Neutrophil (primary cell): Measurements from ENCODE around the gene COG6.

Source experiments
- H3K27ac ChIP-seq: fragments of 200-600 bp; sonication (generic); 2 replicates; pipeline ENCODE4 v1.5.1; 2016; ENCODE audit warnings: mild to moderate bottlenecking, moderate library complexity
- H3K27me3 ChIP-seq: fragments of 200-600 bp; sonication (generic); 2 replicates; pipeline ENCODE4 v1.6.0; 2016; ENCODE audit warnings: mild to moderate bottlenecking
- H3K36me3 ChIP-seq: fragments of 200-600 bp; sonication (generic); 2 replicates; pipeline ENCODE4 v1.5.1; 2017
- H3K4me1 ChIP-seq, 2 experiments: fragments of 200-600 bp in 1 of 2; sonication (generic) in 1 of 2; 1 replicate in 1 of 2; 2 replicates in 1 of 2; pipeline versions ENCODE4 v1.5.1 to v1.6.1; 2013 to 2016; ENCODE audit warnings: low read depth in 1 of 2, low read length in 1 of 2, mild to moderate bottlenecking in 1 of 2, moderate library complexity in 1 of 2; ENCODE audit not compliant: control insufficient read depth in 1 of 2, insufficient read depth in 1 of 2
- H3K4me3 ChIP-seq, 2 experiments: fragments of 200-600 bp in 1 of 2; sonication (generic) in 1 of 2; 1 replicate in 1 of 2; 2 replicates in 1 of 2; pipeline ENCODE4 v1.5.1; 2013 to 2016; ENCODE audit warnings: low read depth in 1 of 2, low read length in 1 of 2, mild to moderate bottlenecking in 1 of 2, moderate library complexity in 1 of 2
- H3K9me3 ChIP-seq: fragments of 200-600 bp; sonication (generic); 2 replicates; pipeline ENCODE4 v1.5.1; 2016
- TF ChIP-seq, protein P1 (sequence below): fragments of 200-600 bp; sonication (generic); IDR thresholded peaks from 2 replicates; pipeline ENCODE4 v1.5.1; 2016; ENCODE audit warnings: antibody characterized with exemption

COG6 gene

DNA sequence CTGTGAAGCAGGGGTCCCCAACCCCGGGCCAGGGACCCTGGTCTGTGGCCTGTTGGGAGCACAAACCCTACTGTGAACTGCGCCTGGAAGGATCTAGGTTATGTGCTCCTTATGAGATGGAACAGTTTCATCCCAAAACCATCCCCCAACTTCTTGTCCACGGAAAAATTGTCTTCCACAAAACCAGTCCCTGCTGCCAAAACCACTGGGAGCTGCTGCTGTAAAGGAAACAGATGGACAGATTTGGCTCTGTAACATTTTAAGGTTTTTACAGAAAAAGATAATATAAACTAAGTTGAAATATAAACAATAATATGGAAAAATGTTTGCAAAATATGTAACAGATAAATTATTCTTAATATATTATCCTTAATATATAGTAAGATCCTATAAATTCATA lies 73.7 kb downstream of the COG6 start:
- Histone ChIP-seq H3K4me3 (no peak overlapping the region), H3K27ac (no peak overlapping the region)
- TF ChIP-seq, protein P1, sequence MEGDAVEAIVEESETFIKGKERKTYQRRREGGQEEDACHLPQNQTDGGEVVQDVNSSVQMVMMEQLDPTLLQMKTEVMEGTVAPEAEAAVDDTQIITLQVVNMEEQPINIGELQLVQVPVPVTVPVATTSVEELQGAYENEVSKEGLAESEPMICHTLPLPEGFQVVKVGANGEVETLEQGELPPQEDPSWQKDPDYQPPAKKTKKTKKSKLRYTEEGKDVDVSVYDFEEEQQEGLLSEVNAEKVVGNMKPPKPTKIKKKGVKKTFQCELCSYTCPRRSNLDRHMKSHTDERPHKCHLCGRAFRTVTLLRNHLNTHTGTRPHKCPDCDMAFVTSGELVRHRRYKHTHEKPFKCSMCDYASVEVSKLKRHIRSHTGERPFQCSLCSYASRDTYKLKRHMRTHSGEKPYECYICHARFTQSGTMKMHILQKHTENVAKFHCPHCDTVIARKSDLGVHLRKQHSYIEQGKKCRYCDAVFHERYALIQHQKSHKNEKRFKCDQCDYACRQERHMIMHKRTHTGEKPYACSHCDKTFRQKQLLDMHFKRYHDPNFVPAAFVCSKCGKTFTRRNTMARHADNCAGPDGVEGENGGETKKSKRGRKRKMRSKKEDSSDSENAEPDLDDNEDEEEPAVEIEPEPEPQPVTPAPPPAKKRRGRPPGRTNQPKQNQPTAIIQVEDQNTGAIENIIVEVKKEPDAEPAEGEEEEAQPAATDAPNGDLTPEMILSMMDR, result no peak

DNA sequence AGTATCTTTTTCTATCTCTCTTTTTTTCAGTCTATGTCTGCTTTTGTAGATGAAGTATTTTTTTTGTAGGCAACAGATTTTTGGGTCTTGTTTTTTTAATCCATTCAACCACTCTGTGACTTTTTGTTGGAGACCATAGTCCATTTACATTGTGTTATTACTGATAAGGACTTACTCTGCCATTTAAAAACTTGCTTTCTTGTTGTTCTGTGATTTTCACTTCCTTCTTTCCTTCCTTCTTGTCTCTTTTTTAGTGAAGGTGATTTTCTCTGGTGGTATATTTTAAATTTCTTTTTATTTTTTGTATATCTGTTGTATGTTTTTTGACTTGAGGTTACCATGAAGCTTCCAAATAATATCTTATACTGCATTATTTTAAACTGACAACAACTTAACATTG lies 79.5 kb downstream of the COG6 start:
- Histone ChIP-seq H3K4me3 (no peak overlapping the region), H3K4me1 (no peaks in the 10 kb centered on the region), H3K36me3 (peaks cover 4% of the 10 kb centered on the region), H3K27me3 (no peaks in the 10 kb centered on the region), H3K9me3 (no peaks in the 10 kb centered on the region), H3K27ac (no peak overlapping the region)
- TF ChIP-seq, protein P1, result no peak

More for the DNA sequence above, 73.7 kb downstream of the COG6 start:
- Histone ChIP-seq H3K27me3 (no peaks in the 10 kb centered on the region), H3K9me3 (no peaks in the 10 kb centered on the region), H3K36me3 (peaks cover 33% of the 10 kb centered on the region), H3K4me1 (no peaks in the 10 kb centered on the region)

DNA sequence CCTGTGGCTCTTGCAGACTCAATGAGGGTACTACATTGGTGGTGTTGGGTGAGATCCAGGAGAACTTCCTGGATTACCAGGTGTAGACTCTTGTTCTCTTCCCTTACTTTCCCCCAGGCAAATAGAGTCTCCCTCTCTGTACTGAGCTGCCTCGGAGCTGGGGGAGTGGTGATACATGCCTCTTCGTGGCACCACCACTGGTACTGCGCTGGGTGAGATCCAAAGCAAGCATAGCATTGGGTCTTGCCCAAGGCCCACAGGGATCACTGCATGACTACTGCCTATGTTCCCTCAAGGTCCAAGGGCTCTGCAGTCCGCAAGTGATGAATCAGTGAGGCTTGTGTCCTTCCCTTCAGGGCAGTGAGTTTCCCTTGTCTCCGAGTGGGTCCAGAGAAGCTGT lies 81.6 kb downstream of the COG6 start:
- TF ChIP-seq, protein P1, result no peak
- no peaks in the 10 kb centered on the region for H3K4me1 ChIP-seq
- H3K27ac ChIP-seq, result no peak overlapping the region

DNA sequence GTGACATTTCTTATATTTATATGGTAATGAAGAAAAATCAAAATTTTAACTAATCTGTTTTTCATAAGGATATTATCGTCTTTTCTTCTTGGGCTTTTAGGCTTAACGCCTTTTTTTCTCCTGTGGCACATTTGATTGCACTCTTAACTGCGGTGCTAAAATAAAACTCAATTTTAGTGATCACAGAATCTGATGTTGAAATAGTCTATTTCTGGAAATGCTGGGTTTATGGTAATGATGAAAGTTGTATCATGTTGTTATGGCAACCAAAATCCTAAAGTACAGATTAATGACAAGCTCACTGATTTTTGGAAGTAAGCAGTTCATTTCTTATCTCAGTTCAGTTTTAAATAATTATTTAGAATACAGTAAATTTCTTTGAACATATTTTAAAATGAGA lies 85.3 kb downstream of the COG6 start:
- no peaks in the 10 kb centered on the region for H3K9me3 ChIP-seq
- TF ChIP-seq, protein P1, result no peak
- H3K4me3 ChIP-seq, result no peak overlapping the region
- no peaks in the 10 kb centered on the region for H3K4me1 ChIP-seq
- no peaks in the 10 kb centered on the region for H3K36me3 ChIP-seq
- no peak overlapping the region for H3K27ac ChIP-seq
- no peaks in the 10 kb centered on the region for H3K27me3 ChIP-seq

More for the DNA sequence above, 81.6 kb downstream of the COG6 start:
- Histone ChIP-seq H3K27me3 (no peaks in the 10 kb centered on the region), H3K9me3 (no peaks in the 10 kb centered on the region), H3K36me3 (peaks cover under 1% of the 10 kb centered on the region), H3K4me3 (no peak overlapping the region)

DNA sequence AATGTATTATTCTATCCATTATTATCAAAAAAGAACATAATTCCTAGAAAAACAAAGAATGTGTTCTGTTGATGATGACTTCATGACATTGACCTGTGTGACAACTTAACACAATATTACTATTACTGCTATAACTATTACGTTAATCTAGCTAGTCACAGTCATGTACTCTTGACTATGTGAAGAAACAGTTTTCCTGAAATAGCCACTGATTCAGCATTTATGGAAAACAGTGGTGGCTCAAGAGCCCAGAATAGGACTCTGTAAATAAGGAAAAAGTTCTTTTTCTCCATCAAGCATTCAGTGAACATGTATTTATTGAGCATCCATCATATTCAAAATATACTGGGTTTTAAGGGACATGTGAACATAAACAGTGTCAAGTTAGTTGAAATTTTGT lies 93.5 kb downstream of the COG6 start:
- TF ChIP-seq, protein P1, result no peak
- Histone ChIP-seq H3K4me3 (no peak overlapping the region), H3K36me3 (no peaks in the 10 kb centered on the region), H3K27ac (no peak overlapping the region), H3K27me3 (no peaks in the 10 kb centered on the region), H3K9me3 (no peaks in the 10 kb centered on the region), H3K4me1 (no peaks in the 10 kb centered on the region)

DNA sequence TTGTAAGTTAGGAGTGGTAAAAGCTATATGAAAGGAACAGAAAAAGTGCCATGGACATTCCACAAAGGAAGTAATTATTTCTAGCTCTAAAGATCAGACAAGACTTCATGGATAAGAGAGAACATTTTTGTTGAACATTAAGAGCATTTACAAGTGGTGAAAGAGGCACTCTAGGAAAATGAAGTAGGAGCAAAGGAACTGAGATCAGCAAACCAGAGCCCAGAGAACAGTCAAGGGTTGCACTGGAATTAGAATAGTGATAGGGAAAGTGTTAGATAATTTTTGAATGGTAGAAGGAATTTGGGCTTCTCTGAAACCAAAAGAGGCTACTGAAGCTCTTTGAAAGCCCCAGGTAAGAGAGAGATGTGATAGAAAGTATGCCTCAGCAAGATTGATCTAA lies 94.1 kb downstream of the COG6 start:
- no peaks in the 10 kb centered on the region for H3K9me3 ChIP-seq
- H3K27ac ChIP-seq, result no peak overlapping the region
- TF ChIP-seq, protein P1, result no peak
- no peak overlapping the region for H3K4me3 ChIP-seq
- H3K36me3 ChIP-seq, result no peaks in the 10 kb centered on the region
- H3K4me1 ChIP-seq, result no peaks in the 10 kb centered on the region
- no peaks in the 10 kb centered on the region for H3K27me3 ChIP-seq
